ENCODE results near the gene SLITRK2.

DNA sequence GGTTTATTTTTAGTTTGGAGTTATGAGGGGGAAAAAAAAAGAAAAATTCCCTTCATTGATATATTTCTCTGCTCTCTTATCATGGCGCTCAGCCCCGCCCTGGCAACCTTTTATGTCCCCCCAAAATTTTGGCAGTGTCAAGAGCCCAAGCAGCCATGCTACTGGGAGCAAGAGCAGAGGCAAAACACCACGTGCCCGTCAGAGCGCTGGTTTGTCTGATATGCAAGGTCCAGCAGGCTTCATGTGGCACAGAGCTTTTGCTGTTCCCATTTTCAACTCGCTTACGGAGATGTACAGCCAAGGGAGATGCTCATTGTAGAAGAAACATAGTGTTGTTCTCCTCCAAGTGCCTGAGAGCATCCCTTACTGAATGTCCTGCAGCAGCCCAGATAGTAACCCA, 27.3 kb downstream of the SLITRK2 start:
- no peak for TF ChIP-seq POLR2A (IDR thresholded peaks at IDR 0.05)
- TF ChIP-seq, protein P1, sequence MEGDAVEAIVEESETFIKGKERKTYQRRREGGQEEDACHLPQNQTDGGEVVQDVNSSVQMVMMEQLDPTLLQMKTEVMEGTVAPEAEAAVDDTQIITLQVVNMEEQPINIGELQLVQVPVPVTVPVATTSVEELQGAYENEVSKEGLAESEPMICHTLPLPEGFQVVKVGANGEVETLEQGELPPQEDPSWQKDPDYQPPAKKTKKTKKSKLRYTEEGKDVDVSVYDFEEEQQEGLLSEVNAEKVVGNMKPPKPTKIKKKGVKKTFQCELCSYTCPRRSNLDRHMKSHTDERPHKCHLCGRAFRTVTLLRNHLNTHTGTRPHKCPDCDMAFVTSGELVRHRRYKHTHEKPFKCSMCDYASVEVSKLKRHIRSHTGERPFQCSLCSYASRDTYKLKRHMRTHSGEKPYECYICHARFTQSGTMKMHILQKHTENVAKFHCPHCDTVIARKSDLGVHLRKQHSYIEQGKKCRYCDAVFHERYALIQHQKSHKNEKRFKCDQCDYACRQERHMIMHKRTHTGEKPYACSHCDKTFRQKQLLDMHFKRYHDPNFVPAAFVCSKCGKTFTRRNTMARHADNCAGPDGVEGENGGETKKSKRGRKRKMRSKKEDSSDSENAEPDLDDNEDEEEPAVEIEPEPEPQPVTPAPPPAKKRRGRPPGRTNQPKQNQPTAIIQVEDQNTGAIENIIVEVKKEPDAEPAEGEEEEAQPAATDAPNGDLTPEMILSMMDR (IDR thresholded peaks at IDR 0.05) = no peak

All from Peyer's patch (tissue), 4 donors.